Neural cell (in vitro differentiated cells): ENCODE measurements around the gene EPS15.

Experiments
- CTCF ChIP-seq: fragments of 450-650 bp; IDR thresholded peaks from 2 replicates; pipeline ENCODE4 v1.5.1; 2014; ENCODE audit warnings: antibody characterized with exemption, mild to moderate bottlenecking, moderate library complexity; ENCODE audit not compliant: poor library complexity, severe bottlenecking
- EP300 ChIP-seq: fragments of 450-650 bp; conservative IDR thresholded peaks from 2 replicates; pipeline ENCODE4 v1.6.1; 2014; ENCODE audit warnings: antibody characterized with exemption, mild to moderate bottlenecking, moderate library complexity; ENCODE audit not compliant: poor library complexity, severe bottlenecking
- EZH2 ChIP-seq: fragments of 200-600, 300-800 bp; shearing (Covaris generic), sonication (generic); IDR thresholded peaks from 2 replicates; pipeline ENCODE4 v1.6.1; 2014; ENCODE audit warnings: antibody characterized with exemption, low read length, borderline replicate concordance, mild to moderate bottlenecking; ENCODE audit not compliant: insufficient read depth, poor library complexity, severe bottlenecking
- MXI1 ChIP-seq: fragments of 450-650 bp; conservative IDR thresholded peaks from 2 replicates; pipeline ENCODE4 v1.6.1; 2014; ENCODE audit warnings: antibody characterized with exemption, mild to moderate bottlenecking; ENCODE audit not compliant: poor library complexity, severe bottlenecking
- POLR2AphosphoS5 ChIP-seq: IDR thresholded peaks from 2 replicates; pipeline ENCODE4 v1.6.1; 2012
- RAD21 ChIP-seq: fragments of 450-650 bp; conservative IDR thresholded peaks from 2 replicates; pipeline ENCODE4 v1.6.1; 2014; ENCODE audit warnings: antibody characterized with exemption, mild to moderate bottlenecking, moderate library complexity
- REST ChIP-seq: IDR thresholded peaks from 2 replicates; pipeline ENCODE4 v1.6.1; 2012; ENCODE audit warnings: borderline replicate concordance
- SMC3 ChIP-seq: fragments of 450-650 bp; conservative IDR thresholded peaks from 2 replicates; pipeline ENCODE4 v1.6.1; 2014; ENCODE audit warnings: antibody characterized with exemption, mild to moderate bottlenecking, moderate library complexity; ENCODE audit not compliant: poor library complexity
- TAF1 ChIP-seq: IDR thresholded peaks from 2 replicates; pipeline ENCODE4 v1.6.1; 2012; ENCODE audit warnings: low read depth

GRCh38 chr1:51559064-51559500 lies 40.0 kb upstream of the EPS15 start:
- TF ChIP-seq MXI1 (no peak), REST (no peak), POLR2AphosphoS5 (no peak), CTCF (no peak), EZH2 (no peak), TAF1 (no peak), RAD21 (no peak), SMC3 (no peak), EP300 (no peak)
